ENCODE results near the gene ZNF90.

The ZNF90 gene

GRCh38 chr19:20077791-20078463 is at the start of gene ZNF90:
Gene ZNF90 (plus strand): TSS chr19:20078000. CDS start chr19:20078133, 133 bp downstream.
- Histone ChIP-seq H3K36me3 (ENCODE audit: control insufficient read depth in 2 of 2, insufficient read depth in 1 of 2, low read length in 2 of 2) (no peaks in the 10 kb centered on the region), H3K4me1 (ENCODE audit: control insufficient read depth, insufficient read depth, low read length) (no peaks in the 10 kb centered on the region), H3K9me3 (ENCODE audit: control insufficient read depth, insufficient read depth, low read depth, low read length) (no peaks in the 10 kb centered on the region), H3K27ac (ENCODE audit: extremely low read depth, low read depth, low read length) (no peak within 1 kb of the TSS), H3K4me3 (ENCODE audit: low read depth, low read length) (peak within 1 kb of the TSS; percentile 46)
- TF ChIP-seq ZNF140 (tag by site-specific recombination; IDR thresholded peaks at IDR 0.05) (no peak), SP2 (tag by site-specific recombination; IDR thresholded peaks at IDR 0.05) (peak; percentile 26)
- ChIA-PET POLR2A (interaction anchor here (0.7 to 1.4 kb wide), 3 partner anchors 26 to 212 kb away, joined by 3 to 8 read pairs (median 4); partner anchors contain the start of genes ZNF253 and ZNF486), CTCF (no interaction called here)

GRCh38 chr19:20028611-20029010 is 49.2 kb upstream of the ZNF90 start:
- no peaks in the 10 kb centered on the region for H3K36me3 ChIP-seq (ENCODE audit: control insufficient read depth in 2 of 2, insufficient read depth in 1 of 2, low read length in 2 of 2)
- ChIA-PET POLR2A (interaction anchor here (0.7 kb wide), 1 partner anchor 11 kb away, joined by 3 read pairs; the partner anchor contains the start of gene ZNF682), CTCF (no interaction called here)
- H3K27ac ChIP-seq (ENCODE audit: extremely low read depth, low read depth, low read length), result no peak overlapping the region
- TF ChIP-seq ZFP3 (tag by site-specific recombination; IDR thresholded peaks at IDR 0.05; ENCODE audit: low read depth) (no peak), ZNF37A (tag by site-specific recombination; IDR thresholded peaks at IDR 0.05) (no peak), KLF8 (tag by site-specific recombination; IDR thresholded peaks at IDR 0.05) (no peak), KLF1 (tag by site-specific recombination; IDR thresholded peaks at IDR 0.05) (no peak), ZNF280D (tag by site-specific recombination; IDR thresholded peaks at IDR 0.05) (no peak), SCRT1 (tag by site-specific recombination; IDR thresholded peaks at IDR 0.05; ENCODE audit: borderline replicate concordance) (no peak), ZNF132 (tag by site-specific recombination; IDR thresholded peaks at IDR 0.05; ENCODE audit: borderline replicate concordance) (no peak), ZNF18 (tag by site-specific recombination; IDR thresholded peaks at IDR 0.05) (no peak), ZNF280C (tag by site-specific recombination; IDR thresholded peaks at IDR 0.05) (no peak), AEBP2 (tag by site-specific recombination; IDR thresholded peaks at IDR 0.05; ENCODE audit: borderline replicate concordance) (no peak), FEZF1 (tag by site-specific recombination; IDR thresholded peaks at IDR 0.05) (no peak), REPIN1 (tag by site-specific recombination; IDR thresholded peaks at IDR 0.05; ENCODE audit: low read depth) (no peak), ZNF473 (tag by site-specific recombination; IDR thresholded peaks at IDR 0.05) (no peak), ZNF223 (tag by site-specific recombination; IDR thresholded peaks at IDR 0.05) (no peak), HOXD13 (CRISPR knock-in tag; IDR thresholded peaks at IDR 0.05; ENCODE audit: borderline replicate concordance) (no peak), KLF16 (tag by site-specific recombination; IDR thresholded peaks at IDR 0.05) (no peak), ZBTB1 (tag by site-specific recombination; IDR thresholded peaks at IDR 0.05) (no peak), ZNF707 (tag by site-specific recombination; IDR thresholded peaks at IDR 0.05) (no peak), GFI1B (tag by site-specific recombination; IDR thresholded peaks at IDR 0.05) (no peak)
- H3K4me3 ChIP-seq (ENCODE audit: low read depth, low read length), result no peak overlapping the region
- no peaks in the 10 kb centered on the region for H3K4me1 ChIP-seq (ENCODE audit: control insufficient read depth, insufficient read depth, low read length)
- no peaks in the 10 kb centered on the region for H3K9me3 ChIP-seq (ENCODE audit: control insufficient read depth, insufficient read depth, low read depth, low read length)

Measured in HEK293 (cell line).